Subcutaneous adipose tissue (tissue), 4 donors: ENCODE measurements around the gene KRTAP16-1. TPM values are rescaled to one million over a fixed set of nuclear protein-coding genes. Genes with fewer than 3 reads are reported as not detected.

ENCODE experiments used
- total RNA-seq, 4 donors: library from RNA; depleted of rRNA; stranded (reverse); fragments of >200 nt; gene quantifications; one replicate each; pipeline ENCODE4 v1.1.0, GENCODE V29; 2016
- TF ChIP-seq, protein P1 (sequence below): fragments of 450-650 bp; IDR thresholded peaks from one replicate; pipeline ENCODE4 v1.5.1; 2016; ENCODE audit warnings: low read depth, mild to moderate bottlenecking, control low read depth, antibody characterized with exemption, moderate library complexity

KRTAP16-1 gene
- total RNA-seq, 4 donors from 2014 or later: not detected

DNA sequence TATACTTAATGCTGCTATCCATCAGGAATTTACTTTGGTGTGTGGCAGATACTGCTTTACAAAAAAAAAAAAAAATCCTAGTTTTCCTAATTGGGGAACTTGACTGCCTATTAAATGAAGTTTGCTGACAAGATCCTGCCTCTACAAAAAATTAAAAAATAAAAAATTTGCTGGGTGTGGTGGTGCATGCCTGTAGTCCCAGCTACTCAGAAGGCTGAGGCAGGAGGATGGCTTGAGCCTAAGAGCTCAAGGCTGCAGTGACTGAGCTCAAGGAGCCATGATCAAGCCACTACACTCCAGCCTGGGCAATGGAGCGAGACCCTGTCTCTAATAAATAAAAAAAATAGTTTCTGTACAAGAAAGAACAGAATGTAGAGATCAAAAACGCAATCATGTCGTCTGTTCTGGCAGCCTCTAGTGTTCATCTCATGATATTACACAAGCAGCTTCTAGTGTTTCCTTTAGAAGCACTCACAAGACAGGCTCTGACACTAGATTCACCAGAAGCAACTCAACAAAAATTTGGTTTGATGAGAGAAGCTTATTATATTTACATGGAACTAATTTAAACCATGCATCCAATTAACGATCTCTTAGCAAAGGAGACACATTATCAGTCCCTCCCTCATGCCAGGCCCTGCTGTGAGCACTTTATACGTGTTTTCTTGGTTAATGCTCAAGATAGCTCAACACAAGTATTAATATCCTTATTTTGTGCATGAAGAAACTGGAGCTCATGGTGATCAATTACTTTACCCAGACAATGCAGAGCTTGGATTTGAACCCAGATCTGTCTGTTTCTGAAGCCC lies 13.2 kb upstream of the KRTAP16-1 start:
- TF ChIP-seq, protein P1, sequence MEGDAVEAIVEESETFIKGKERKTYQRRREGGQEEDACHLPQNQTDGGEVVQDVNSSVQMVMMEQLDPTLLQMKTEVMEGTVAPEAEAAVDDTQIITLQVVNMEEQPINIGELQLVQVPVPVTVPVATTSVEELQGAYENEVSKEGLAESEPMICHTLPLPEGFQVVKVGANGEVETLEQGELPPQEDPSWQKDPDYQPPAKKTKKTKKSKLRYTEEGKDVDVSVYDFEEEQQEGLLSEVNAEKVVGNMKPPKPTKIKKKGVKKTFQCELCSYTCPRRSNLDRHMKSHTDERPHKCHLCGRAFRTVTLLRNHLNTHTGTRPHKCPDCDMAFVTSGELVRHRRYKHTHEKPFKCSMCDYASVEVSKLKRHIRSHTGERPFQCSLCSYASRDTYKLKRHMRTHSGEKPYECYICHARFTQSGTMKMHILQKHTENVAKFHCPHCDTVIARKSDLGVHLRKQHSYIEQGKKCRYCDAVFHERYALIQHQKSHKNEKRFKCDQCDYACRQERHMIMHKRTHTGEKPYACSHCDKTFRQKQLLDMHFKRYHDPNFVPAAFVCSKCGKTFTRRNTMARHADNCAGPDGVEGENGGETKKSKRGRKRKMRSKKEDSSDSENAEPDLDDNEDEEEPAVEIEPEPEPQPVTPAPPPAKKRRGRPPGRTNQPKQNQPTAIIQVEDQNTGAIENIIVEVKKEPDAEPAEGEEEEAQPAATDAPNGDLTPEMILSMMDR: no peak

DNA sequence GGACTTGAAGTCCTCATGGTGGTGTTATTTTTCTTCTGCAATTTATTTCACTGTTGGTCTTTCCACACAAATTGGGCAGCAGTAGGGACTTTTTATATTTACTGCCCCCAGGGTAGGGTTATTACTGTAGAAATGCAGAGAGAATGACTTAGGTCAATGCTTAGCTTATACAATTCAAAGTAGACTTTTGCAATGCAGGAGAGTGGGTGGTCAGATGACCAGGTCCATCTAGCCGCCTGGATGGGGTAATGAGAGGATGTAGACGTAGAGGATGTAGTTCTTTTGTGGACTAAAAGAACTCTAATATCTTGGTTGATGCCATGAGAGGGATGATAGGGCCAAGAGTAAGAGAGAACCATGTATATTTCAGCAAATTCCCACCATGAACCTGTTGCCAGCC lies 9.1 kb upstream of the KRTAP16-1 start:
- TF ChIP-seq, protein P1: no peak

DNA sequence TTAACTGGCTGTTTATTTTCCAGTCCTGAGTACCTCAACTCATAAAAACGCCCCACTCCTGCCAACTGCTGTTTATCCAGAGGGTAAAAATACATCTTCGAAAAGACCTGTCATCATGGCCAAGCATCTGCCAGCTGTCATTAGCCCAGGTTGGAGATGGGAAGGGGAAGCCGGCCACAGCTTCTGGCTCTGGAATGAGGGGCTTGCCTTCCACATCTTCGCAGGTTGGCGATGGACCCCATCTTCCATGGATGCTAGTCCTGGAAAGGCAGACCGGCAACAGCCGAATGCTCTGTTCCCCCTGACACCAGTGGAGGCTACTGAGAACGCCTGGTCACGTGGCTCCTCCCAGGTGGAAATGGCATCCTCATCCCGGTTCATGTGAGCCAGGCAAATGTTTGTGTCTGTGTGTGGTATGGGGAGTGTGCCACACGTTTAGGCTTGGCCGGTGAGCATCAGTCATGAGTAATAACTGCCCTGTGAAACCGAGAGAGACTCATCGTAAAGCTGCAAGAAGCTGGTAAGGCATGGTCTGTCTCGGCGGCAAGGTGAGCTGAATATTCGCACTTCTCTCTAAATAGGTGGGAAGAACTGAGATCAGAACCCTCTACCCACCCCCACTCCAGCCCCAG lies 6.8 kb upstream of the KRTAP16-1 start:
- TF ChIP-seq, protein P1: no peak

DNA sequence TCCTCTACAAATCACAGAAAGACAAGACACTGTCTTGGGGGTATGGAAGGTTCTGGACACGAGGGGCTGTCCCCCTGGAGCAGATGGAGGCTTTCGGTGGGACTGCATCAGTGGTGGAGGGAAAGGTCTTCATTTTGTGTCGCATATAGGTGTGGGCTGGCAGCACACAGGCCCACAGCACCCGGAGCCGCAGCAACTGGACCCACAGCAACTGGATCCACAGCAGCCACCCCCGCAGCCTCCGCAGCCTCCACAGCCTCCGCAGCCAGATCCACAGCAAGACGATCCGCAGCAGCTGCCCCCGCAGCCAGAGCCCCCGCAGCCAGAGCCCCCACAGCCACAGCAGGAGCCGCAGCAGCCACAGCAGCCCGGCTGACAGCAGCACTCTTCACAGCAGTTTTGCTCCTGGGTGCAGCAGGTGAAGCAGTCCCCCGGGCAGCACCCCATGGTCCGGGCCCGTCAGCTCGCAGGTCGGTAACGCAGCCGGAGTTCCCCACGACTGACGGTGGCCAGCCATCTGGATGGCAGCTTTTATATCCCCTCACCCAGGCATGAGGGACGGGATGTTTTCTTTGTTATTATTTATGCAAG lies 6.2 kb upstream of the KRTAP16-1 start, which contains the start of gene KRTAP17-1:
TSS of gene KRTAP17-1 (minus strand) at position 507 of the 591 bp plus-strand sequence. CDS start at position 447, 60 bp downstream.
- TF ChIP-seq, protein P1: no peak

DNA sequence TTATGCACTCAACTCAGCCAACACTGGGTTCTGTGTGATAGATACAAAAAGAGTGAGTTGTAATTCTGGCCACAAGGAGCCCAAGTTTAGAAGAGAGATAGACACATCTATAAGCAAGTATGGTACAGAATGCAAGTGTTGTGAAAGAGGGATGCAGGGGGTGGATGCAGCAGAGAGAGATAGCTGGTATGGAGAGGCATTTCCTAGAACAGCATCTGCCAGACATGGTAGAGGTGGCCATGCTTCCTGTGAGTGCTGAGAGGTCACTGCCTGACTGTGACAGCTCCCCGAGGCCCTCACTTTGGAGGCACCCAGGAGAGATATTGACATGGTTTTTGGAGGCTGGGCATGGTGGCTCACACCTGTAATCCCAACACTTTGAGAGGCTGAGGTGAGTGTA lies 2.0 kb upstream of the KRTAP16-1 start:
- TF ChIP-seq, protein P1: no peak

DNA sequence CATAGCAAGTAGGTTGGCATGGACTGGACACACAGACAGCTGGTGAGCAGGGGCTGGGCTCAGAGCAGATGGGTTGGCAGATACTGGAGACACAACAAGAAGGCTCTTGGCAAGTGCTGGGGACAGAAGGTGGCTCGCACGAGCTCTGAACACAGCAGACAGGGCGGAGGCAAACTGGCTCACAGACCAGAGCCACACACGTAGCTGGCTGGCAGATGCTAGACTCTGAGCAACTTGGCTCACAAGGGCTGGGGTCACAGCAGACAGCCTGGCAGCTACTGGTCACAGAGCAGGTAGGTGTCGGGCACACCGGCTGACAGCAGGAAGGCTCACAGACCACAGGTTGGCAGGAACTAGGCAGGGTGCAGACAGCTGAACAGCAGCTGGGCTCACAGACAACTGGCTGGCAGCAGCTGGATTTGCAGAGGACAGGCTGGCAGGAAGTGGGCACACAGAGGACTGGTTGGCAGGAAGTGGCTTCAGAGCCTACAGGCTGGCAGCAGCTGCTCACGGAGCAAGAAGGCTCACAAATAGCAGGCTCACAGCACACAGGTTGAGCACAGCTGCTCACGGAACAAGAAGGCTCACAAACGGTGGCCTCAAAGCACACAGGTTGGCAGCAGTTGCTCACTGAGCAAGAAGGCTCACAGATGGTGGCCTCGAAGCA lies 725 bp downstream of the KRTAP16-1 start:
- TF ChIP-seq, protein P1: no peak
